ENCODE results near the gene VCPKMT.

Gene VCPKMT

DNA sequence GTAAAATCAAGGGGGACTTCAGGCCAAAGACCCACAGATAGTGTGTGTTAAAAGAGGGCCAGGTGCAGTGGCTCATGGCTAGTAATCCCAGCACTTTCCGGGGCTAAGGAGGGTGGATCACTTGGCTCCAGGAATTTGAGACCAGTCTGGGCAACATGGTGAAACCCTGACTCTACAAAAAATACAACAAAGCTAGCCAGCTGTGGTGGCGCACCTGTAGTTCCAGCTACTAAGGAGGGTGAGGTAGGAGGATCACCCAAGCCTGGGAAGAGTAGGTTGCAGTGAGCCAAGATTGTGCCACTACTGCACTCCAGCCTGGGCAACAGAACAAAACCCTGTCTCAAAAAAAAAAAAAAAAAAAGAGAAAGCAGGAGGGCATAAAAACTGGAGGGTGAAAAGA lies 8.5 kb downstream of the VCPKMT start:
- Histone ChIP-seq H3K27me3 (ENCODE audit: insufficient read depth, low read length) (no peaks in the 10 kb centered on the region), H3K4me1 (ENCODE audit: insufficient read depth, low read length) (no peaks in the 10 kb centered on the region), H3K4me3 (ENCODE audit: low read length) (no peak overlapping the region), H3K9me3 (ENCODE audit: low read length) (no peaks in the 10 kb centered on the region), H2AFZ (ENCODE audit: low read depth, low read length) (no peak overlapping the region), H3K36me3 (ENCODE audit: insufficient read depth, low read length) (peaks cover 42% of the 10 kb centered on the region)

DNA sequence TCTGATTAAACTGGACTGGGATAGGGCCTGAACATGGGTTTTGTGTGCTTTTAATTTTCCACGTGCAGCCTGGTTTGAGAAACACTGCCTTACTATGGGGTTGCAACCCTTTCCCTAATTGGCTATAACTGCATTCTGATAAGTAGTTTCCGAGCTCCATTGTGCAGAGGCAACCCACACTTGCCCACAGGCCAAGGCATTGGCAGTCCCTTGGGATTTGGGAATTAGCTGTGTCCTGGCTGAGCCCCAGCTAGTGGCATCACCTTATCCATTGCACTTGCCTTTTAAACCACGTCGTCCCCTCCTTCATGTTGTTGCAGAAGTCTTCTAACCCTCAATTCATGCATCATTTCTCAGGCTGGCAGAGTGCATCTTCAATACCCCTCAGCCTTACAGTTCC lies 10.2 kb downstream of the VCPKMT start:
- Histone ChIP-seq H3K9me3 (ENCODE audit: low read length) (no peaks in the 10 kb centered on the region), H3K4me1 (ENCODE audit: insufficient read depth, low read length) (no peaks in the 10 kb centered on the region)

GRCh38 chr14:50103558-50103957 lies 12.8 kb downstream of the VCPKMT start:
- no peak overlapping the region for H2AFZ ChIP-seq (ENCODE audit: low read depth, low read length)

More for the DNA sequence above, 10.2 kb downstream of the VCPKMT start:
- Histone ChIP-seq H3K4me3 (ENCODE audit: low read length) (no peak overlapping the region), H2AFZ (ENCODE audit: low read depth, low read length) (no peak overlapping the region), H3K27me3 (ENCODE audit: insufficient read depth, low read length) (no peaks in the 10 kb centered on the region), H3K36me3 (ENCODE audit: insufficient read depth, low read length) (peaks cover 29% of the 10 kb centered on the region)

DNA sequence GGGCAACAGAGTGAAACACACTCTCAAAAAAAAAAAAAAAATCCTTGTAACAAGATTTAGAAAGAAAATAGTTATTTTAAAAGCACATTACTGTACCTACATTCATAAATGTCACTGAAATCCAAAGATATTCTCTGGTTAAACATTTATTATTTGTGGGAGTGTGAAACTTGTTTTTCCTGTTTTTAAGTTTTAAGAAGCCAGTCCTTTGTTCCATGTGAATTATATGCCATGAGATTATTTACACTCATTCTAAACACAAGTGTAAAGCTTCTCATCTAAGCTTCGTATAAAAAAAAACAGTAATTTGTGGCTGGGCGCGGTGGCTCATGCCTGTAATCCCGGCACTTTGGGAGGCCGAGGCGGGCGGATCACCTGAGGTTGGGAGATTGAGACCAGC lies 15.0 kb downstream of the VCPKMT start:
- Histone ChIP-seq H3K4me3 (ENCODE audit: low read length) (no peak overlapping the region), H3K4me1 (ENCODE audit: insufficient read depth, low read length) (no peaks in the 10 kb centered on the region), H2AFZ (ENCODE audit: low read depth, low read length) (no peak overlapping the region), H3K36me3 (ENCODE audit: insufficient read depth, low read length) (no peaks in the 10 kb centered on the region), H3K9me3 (ENCODE audit: low read length) (no peaks in the 10 kb centered on the region), H3K27me3 (ENCODE audit: insufficient read depth, low read length) (no peaks in the 10 kb centered on the region)

More at GRCh38 chr14:50103558-50103957, 12.8 kb downstream of the VCPKMT start:
- Histone ChIP-seq H3K9me3 (ENCODE audit: low read length) (no peaks in the 10 kb centered on the region), H3K27me3 (ENCODE audit: insufficient read depth, low read length) (no peaks in the 10 kb centered on the region), H3K4me1 (ENCODE audit: insufficient read depth, low read length) (no peaks in the 10 kb centered on the region), H3K4me3 (ENCODE audit: low read length) (no peak overlapping the region), H3K36me3 (ENCODE audit: insufficient read depth, low read length) (peaks cover 5% of the 10 kb centered on the region)

DNA sequence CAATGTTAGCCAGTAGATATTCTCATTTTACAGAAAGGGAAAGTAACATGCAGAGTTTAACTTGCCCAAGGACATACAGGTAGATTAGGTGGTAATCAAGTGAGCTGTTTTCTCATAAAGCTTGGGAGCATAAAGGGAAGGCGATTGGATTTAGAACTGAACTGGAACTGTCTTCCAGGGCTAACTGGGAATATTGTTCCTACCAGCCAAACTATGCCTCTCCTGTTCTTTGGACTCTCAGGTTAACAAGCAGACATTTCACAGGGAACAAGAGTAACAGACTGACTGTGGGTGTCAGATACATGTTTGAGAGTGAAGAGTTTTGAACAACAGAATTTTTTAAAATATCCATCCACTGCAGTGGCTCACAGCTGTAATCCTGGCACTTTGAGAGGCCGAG lies 15.6 kb downstream of the VCPKMT start:
- Histone ChIP-seq H3K4me3 (ENCODE audit: low read length) (no peak overlapping the region), H3K27me3 (ENCODE audit: insufficient read depth, low read length) (no peaks in the 10 kb centered on the region), H2AFZ (ENCODE audit: low read depth, low read length) (no peak overlapping the region), H3K4me1 (ENCODE audit: insufficient read depth, low read length) (no peaks in the 10 kb centered on the region), H3K9me3 (ENCODE audit: low read length) (no peaks in the 10 kb centered on the region), H3K36me3 (ENCODE audit: insufficient read depth, low read length) (no peaks in the 10 kb centered on the region)

GRCh38 chr14:50099335-50099734 lies 17.0 kb downstream of the VCPKMT start:
- H3K36me3 ChIP-seq (ENCODE audit: insufficient read depth, low read length): no peaks in the 10 kb centered on the region
- H2AFZ ChIP-seq (ENCODE audit: low read depth, low read length): no peak overlapping the region
- no peaks in the 10 kb centered on the region for H3K4me1 ChIP-seq (ENCODE audit: insufficient read depth, low read length)
- no peaks in the 10 kb centered on the region for H3K27me3 ChIP-seq (ENCODE audit: insufficient read depth, low read length)
- H3K4me3 ChIP-seq (ENCODE audit: low read length): no peak overlapping the region
- no peaks in the 10 kb centered on the region for H3K9me3 ChIP-seq (ENCODE audit: low read length)

DNA sequence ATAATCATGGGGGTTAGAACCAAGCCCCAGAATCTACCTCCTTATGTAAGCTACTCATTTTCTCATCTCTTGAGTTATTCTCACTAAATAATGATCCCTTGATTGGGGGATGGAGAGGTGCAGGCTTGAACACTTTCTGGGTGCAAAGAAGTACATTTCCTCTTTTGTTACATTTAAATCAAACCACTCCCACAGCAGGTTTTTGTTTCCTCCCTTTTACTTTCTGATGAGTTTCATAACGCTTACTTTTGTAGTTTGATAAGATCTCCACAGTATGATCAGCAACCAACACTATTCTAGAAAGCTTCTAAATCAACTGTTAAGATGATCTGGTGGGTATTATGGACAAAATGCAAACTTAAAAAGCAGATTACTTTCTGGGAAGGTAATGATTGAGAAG lies 20.5 kb downstream of the VCPKMT start:
- Histone ChIP-seq H3K4me1 (ENCODE audit: insufficient read depth, low read length) (no peaks in the 10 kb centered on the region), H3K36me3 (ENCODE audit: insufficient read depth, low read length) (no peaks in the 10 kb centered on the region), H2AFZ (ENCODE audit: low read depth, low read length) (no peak overlapping the region), H3K9me3 (ENCODE audit: low read length) (no peaks in the 10 kb centered on the region), H3K4me3 (ENCODE audit: low read length) (no peak overlapping the region), H3K27me3 (ENCODE audit: insufficient read depth, low read length) (no peaks in the 10 kb centered on the region)

- Histone ChIP-seq H3K4me3 (ENCODE audit: low read length) (no peak overlapping the region), H3K4me1 (ENCODE audit: insufficient read depth, low read length) (no peaks in the 10 kb centered on the region), H3K36me3 (ENCODE audit: insufficient read depth, low read length) (no peaks in the 10 kb centered on the region), H2AFZ (ENCODE audit: low read depth, low read length) (no peak overlapping the region), H3K9me3 (ENCODE audit: low read length) (no peaks in the 10 kb centered on the region), H3K27me3 (ENCODE audit: insufficient read depth, low read length) (no peaks in the 10 kb centered on the region)
Measured at GRCh38 chr14:50094056-50094755, 22.2 kb downstream of the VCPKMT start.

- Histone ChIP-seq H3K4me1 (ENCODE audit: insufficient read depth, low read length) (no peaks in the 10 kb centered on the region), H3K36me3 (ENCODE audit: insufficient read depth, low read length) (no peaks in the 10 kb centered on the region), H3K27me3 (ENCODE audit: insufficient read depth, low read length) (no peaks in the 10 kb centered on the region), H3K4me3 (ENCODE audit: low read length) (no peak overlapping the region), H2AFZ (ENCODE audit: low read depth, low read length) (no peak overlapping the region), H3K9me3 (ENCODE audit: low read length) (no peaks in the 10 kb centered on the region)
Measured at GRCh38 chr14:50093496-50093895, 22.9 kb downstream of the VCPKMT start.

- Histone ChIP-seq H3K27me3 (ENCODE audit: insufficient read depth, low read length) (no peaks in the 10 kb centered on the region), H3K9me3 (ENCODE audit: low read length) (no peaks in the 10 kb centered on the region), H2AFZ (ENCODE audit: low read depth, low read length) (no peak overlapping the region), H3K4me3 (ENCODE audit: low read length) (no peak overlapping the region), H3K36me3 (ENCODE audit: insufficient read depth, low read length) (no peaks in the 10 kb centered on the region), H3K4me1 (ENCODE audit: insufficient read depth, low read length) (no peaks in the 10 kb centered on the region)
Measured at GRCh38 chr14:50092006-50092555, 24.3 kb downstream of the VCPKMT start.

GRCh38 chr14:50091240-50091913 lies 25.0 kb downstream of the VCPKMT start:
- no peaks in the 10 kb centered on the region for H3K36me3 ChIP-seq (ENCODE audit: insufficient read depth, low read length)
- H3K4me3 ChIP-seq (ENCODE audit: low read length): no peak overlapping the region
- H3K27me3 ChIP-seq (ENCODE audit: insufficient read depth, low read length): no peaks in the 10 kb centered on the region

GRCh38 chr14:50089208-50089607 lies 27.2 kb downstream of the VCPKMT start:
- H3K27me3 ChIP-seq (ENCODE audit: insufficient read depth, low read length): no peaks in the 10 kb centered on the region
- no peaks in the 10 kb centered on the region for H3K36me3 ChIP-seq (ENCODE audit: insufficient read depth, low read length)
- H3K4me1 ChIP-seq (ENCODE audit: insufficient read depth, low read length): no peaks in the 10 kb centered on the region
- no peaks in the 10 kb centered on the region for H3K9me3 ChIP-seq (ENCODE audit: low read length)
- H3K4me3 ChIP-seq (ENCODE audit: low read length): no peak overlapping the region
- no peak overlapping the region for H2AFZ ChIP-seq (ENCODE audit: low read depth, low read length)

More at GRCh38 chr14:50091240-50091913, 25.0 kb downstream of the VCPKMT start:
- H3K9me3 ChIP-seq (ENCODE audit: low read length): no peaks in the 10 kb centered on the region
- no peaks in the 10 kb centered on the region for H3K4me1 ChIP-seq (ENCODE audit: insufficient read depth, low read length)
- no peak overlapping the region for H2AFZ ChIP-seq (ENCODE audit: low read depth, low read length)

DNA sequence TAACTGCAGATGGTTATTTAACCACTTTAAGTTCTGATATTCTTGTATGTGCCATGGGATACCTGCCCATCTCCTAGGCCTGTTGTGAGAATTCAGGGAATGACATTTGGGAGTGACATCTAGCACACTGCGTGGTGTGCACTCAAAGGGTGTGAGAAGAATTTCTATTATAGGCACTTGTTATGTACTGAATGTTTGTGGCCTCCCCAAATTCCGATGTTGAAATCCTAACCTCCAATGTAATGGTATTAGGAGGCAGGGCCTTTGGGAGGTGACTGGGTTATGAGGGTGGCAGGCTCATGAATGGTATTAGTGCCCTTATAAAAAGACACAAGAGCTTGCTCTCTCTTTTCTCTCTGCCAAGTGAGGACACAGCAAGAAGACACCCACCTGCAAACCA lies 27.6 kb downstream of the VCPKMT start:
- Histone ChIP-seq H3K4me1 (ENCODE audit: insufficient read depth, low read length) (no peaks in the 10 kb centered on the region), H3K9me3 (ENCODE audit: low read length) (peaks cover 2% of the 10 kb centered on the region), H3K27me3 (ENCODE audit: insufficient read depth, low read length) (no peaks in the 10 kb centered on the region), H3K36me3 (ENCODE audit: insufficient read depth, low read length) (no peaks in the 10 kb centered on the region), H2AFZ (ENCODE audit: low read depth, low read length) (no peak overlapping the region), H3K4me3 (ENCODE audit: low read length) (no peak overlapping the region)
